ENCODE data around the gene AP3D1. TPM values are rescaled to one million over a fixed set of nuclear protein-coding genes. Genes with fewer than 3 reads are reported as not detected.
"Not testable (repeated sequence)": the region's sequence is repeated elsewhere in the genome, so short reads cannot be mapped to it uniquely, and the experiment has no call there.

Gene AP3D1
- polyA plus RNA-seq, 3 donors from 2014 or later = 11.7 to 44.5 (median 17.9) TPM

- peaks cover 26 to 27% of the 10 kb centered on the region in 2 donors for H3K4me1 Mint-ChIP-seq
- no peak for DNase-seq
- no peaks in the 10 kb centered on the region for H3K9me3 Mint-ChIP-seq
- no peak overlapping the region for H3K27ac Mint-ChIP-seq
- H3K4me3 Mint-ChIP-seq = peak overlapping the region in 2 of 5 donors; percentile 13 to 29
- peaks cover 0 to 22% (median 8%) of the 10 kb centered on the region in 3 donors for H3K36me3 Mint-ChIP-seq
- peaks cover 15 to 23% (median 21%) of the 10 kb centered on the region in 3 donors for H3K27me3 Mint-ChIP-seq (ENCODE audit: low read depth in 3 of 3)
Measured at GRCh38 chr19:2097886-2098327, 53.5 kb downstream of the AP3D1 start.

DNA sequence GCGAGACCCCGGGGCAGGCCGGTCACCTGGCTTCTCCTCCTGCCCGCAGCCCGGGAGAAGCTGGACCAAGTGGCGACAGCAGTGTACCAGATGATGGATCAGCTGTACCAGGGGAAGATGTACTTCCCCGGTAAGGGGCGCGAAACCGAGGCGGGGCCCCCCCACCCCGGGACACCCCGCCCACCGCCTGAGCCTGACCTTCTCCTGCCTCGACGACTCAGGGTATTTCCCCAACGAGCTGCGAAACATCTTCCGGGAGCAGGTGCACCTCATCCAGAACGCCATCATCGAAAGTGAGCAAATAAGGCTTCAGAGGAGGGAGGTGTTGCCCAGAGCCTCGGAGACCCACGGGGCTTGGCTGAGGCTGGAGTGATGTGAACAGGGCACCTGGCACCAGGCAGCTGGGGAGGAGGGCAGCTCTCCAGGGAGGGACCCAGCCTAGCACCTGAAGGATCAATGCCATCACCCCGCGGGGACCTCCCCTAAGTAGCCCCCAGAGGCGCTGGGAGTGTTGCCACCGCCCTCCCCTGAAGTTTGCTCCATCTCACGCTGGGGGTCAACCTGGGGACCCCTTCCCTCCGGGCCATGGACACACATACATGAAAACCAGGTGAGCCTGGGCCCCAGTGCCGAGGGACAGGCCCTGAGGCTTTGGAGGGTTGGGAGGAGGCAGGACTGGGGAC lies 54.0 kb downstream of the AP3D1 start:
- H3K4me3 Mint-ChIP-seq = peak overlapping the region; percentile 84 to 92 (median 85)
- peaks cover 27% of the 10 kb centered on the region in 2 donors for H3K4me1 Mint-ChIP-seq
- H3K36me3 Mint-ChIP-seq = peaks cover 0 to 22% (median 8%) of the 10 kb centered on the region in 3 donors
- peak overlapping the region; percentile 77 to 92 (median 87) for H3K27ac Mint-ChIP-seq
- peaks cover 15 to 23% (median 21%) of the 10 kb centered on the region in 3 donors for H3K27me3 Mint-ChIP-seq (ENCODE audit: low read depth in 3 of 3)
- H3K9me3 Mint-ChIP-seq = no peaks in the 10 kb centered on the region
- peak in 1 of 3 donors; percentile 33 for DNase-seq

DNA sequence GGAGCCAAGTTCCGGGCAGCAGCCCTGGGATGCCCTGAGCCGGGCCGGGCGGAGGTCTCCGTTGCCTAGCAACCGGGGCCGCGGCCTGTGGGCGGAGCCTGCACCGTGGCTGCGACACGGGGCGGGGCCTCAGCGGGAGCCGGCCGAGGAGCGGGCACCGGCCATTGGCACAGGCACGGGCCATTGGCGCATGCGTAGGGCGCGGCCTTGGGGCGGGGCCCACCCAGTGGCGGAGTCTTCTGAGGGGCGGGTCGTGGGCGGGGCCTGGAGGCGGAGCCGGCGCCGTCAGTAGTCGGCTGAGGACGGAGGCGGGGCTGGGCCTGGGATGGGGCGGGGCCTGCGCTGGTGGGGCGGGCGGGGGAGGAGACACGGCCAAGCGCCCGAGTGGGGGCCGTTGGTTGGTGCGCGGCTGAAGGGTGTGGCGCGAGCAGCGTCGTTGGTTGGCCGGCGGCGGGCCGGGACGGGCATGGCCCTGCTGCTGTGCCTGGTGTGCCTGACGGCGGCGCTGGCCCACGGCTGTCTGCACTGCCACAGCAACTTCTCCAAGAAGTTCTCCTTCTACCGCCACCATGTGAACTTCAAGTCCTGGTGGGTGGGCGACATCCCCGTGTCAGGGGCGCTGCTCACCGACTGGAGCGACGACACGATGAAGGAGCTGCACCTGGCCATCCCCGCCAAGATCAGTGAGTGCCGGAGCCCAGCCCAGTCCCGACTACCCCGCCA lies 54.7 kb downstream of the AP3D1 start, which contains the start of gene IZUMO4:
IZUMO4 (plus strand) TSS at position 436 of the 723 bp plus-strand sequence; CDS start at position 467, 31 bp downstream.
- H3K4me1 Mint-ChIP-seq = peaks cover 27 to 30% of the 10 kb centered on the region in 2 donors
- H3K9me3 Mint-ChIP-seq = no peaks in the 10 kb centered on the region

DNA sequence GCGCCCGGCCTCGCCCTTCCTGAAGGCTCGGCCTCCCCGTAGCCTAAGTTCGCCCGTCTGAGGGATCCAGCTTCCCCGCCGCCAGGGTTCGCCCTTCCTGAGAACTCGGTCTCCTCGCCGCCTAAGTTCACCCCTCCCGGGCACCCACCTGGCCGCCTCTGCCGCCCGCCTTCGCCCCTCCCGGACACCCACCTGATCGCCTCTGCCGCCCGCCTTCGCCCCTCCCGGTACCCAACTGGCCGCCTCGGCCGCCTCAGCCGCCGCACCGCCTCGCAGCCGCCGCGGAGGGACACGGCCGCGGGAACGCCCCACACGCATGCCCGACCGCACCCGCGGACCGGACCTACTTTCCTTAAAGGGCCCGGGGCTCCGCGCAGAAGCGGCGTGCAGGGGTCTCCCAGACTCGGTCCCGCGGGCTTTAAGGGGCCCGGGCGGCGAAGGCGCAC lies 55.3 kb downstream of the AP3D1 start, which contains the start of gene MOB3A:
MOB3A (minus strand) TSS at position 293 of the 446 bp plus-strand sequence. CDS start 17,766 bp downstream, outside the sequence.
- Mint-ChIP-seq H3K27ac (peak within 1 kb of the TSS; percentile 86 to 98 (median 95)), H3K9me3 (no peaks in the 10 kb centered on the region), H3K4me1 (peaks cover 28 to 32% of the 10 kb centered on the region in 2 donors), H3K36me3 (peaks cover 0 to 12% (median 5%) of the 10 kb centered on the region in 3 donors), H3K4me3 (peak within 1 kb of the TSS; percentile 91 to 96 (median 94)), H3K27me3 (ENCODE audit: low read depth in 3 of 3) (peaks cover 15 to 24% (median 21%) of the 10 kb centered on the region in 3 donors)
- DNase-seq = peak in 2 of 3 donors; percentile 96 to 97

More for the DNA sequence above, 54.7 kb downstream of the AP3D1 start, which contains the start of gene IZUMO4:
- Mint-ChIP-seq H3K36me3 (peaks cover 0 to 16% (median 5%) of the 10 kb centered on the region in 3 donors), H3K27me3 (ENCODE audit: low read depth in 3 of 3) (peaks cover 15 to 24% (median 21%) of the 10 kb centered on the region in 3 donors), H3K4me3 (peak within 1 kb of the TSS; percentile 91 to 96 (median 94)), H3K27ac (peak within 1 kb of the TSS; percentile 86 to 98 (median 95))
- peak; percentile 99 to 100 (median 100) for DNase-seq

- H3K36me3 Mint-ChIP-seq = peaks cover 0 to 12% (median 5%) of the 10 kb centered on the region in 3 donors
- not testable (repeated sequence) for DNase-seq, H3K9me3 Mint-ChIP-seq
- H3K4me3 Mint-ChIP-seq = peak overlapping the region in 3 of 5 donors; percentile 27 to 59 (median 33)
- peak overlapping the region in 3 of 6 donors; percentile 17 to 35 (median 30) for H3K27ac Mint-ChIP-seq
- peaks cover 67 to 71% of the 10 kb centered on the region in 2 donors for H3K4me1 Mint-ChIP-seq
- peaks cover 21 to 39% (median 34%) of the 10 kb centered on the region in 3 donors for H3K27me3 Mint-ChIP-seq (ENCODE audit: low read depth in 3 of 3)
Measured at GRCh38 chr19:2091926-2092525, 59.3 kb downstream of the AP3D1 start.

DNA sequence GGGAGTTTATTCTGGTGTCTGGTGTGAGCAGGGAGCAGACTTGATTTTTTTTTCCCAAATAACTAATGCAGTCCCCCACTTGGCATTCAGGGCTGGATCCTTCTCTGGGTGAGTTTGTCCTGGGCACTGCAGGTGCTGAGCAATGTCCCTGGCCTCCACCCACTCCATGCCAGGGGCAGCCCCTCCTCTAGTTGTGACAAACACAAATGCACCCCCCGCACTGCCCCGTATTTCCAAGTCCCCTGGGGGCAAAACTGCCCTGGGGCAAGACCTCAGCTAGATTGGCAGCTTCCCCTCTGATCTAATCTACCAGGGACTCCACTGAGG lies 61.7 kb downstream of the AP3D1 start:
- Mint-ChIP-seq H3K4me1 (peaks cover 71 to 78% of the 10 kb centered on the region in 2 donors), H3K36me3 (peaks cover 5 to 16% (median 11%) of the 10 kb centered on the region in 3 donors), H3K4me3 (peak overlapping the region; percentile 74 to 84 (median 80)), H3K27me3 (ENCODE audit: low read depth in 3 of 3) (peaks cover 19 to 42% (median 40%) of the 10 kb centered on the region in 3 donors), H3K27ac (peak overlapping the region; percentile 95 to 99 (median 98)), H3K9me3 (peaks cover 0 to 2% (median 0%) of the 10 kb centered on the region in 6 donors)
- no peak for DNase-seq

DNA sequence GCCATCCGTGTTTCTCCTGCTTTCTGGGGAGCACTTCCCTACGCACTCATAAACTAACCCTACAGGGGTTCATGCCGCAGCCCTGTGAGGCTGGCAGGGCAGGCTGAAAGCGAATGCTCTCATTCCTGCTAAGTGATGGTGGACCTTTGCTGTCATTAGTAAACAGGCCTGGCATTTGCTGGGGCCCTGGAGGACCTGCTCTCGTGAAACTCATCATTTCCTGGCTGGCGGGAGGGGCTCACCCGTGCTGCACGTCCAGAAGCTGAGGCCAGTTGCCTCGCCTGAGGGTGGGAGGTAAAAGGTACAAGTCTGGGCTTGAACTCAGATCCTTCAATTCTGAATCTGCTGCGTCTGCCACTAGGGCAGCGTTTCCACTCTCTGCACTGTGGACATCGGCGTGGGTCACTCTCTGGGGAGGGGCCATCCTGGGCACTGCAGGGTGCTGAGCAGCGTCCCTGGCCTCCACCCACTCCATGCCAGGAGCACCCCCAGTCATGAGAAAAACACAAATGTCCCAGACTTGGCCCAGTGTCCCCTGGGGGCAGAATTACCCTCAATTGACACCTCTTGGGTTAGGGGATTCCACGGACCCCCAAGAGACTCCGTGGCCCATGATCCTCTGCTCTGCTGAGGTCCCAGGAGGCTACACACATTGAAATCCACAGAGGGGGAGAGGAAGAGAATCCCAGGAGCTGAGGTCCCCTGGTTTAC lies 62.2 kb downstream of the AP3D1 start:
- peaks cover 66 to 73% of the 10 kb centered on the region in 2 donors for H3K4me1 Mint-ChIP-seq
- H3K27me3 Mint-ChIP-seq (ENCODE audit: low read depth in 3 of 3) = peaks cover 19 to 44% (median 39%) of the 10 kb centered on the region in 3 donors
- peaks cover 0 to 2% (median 0%) of the 10 kb centered on the region in 6 donors for H3K9me3 Mint-ChIP-seq
- peak; percentile 53 to 59 (median 58) for DNase-seq
- peaks cover 5 to 11% (median 7%) of the 10 kb centered on the region in 3 donors for H3K36me3 Mint-ChIP-seq
- peak overlapping the region; percentile 74 to 84 (median 80) for H3K4me3 Mint-ChIP-seq
- H3K27ac Mint-ChIP-seq = peak overlapping the region; percentile 95 to 99 (median 98)

GRCh38 chr19:2087621-2088100 lies 63.7 kb downstream of the AP3D1 start:
- peak; percentile 70 to 76 (median 71) for DNase-seq
- Mint-ChIP-seq H3K9me3 (peaks cover 0 to 5% (median 0%) of the 10 kb centered on the region in 6 donors), H3K4me1 (peaks cover 68 to 71% of the 10 kb centered on the region in 2 donors), H3K4me3 (peak overlapping the region; percentile 79 to 87 (median 83)), H3K27me3 (ENCODE audit: low read depth in 3 of 3) (peaks cover 31 to 52% (median 51%) of the 10 kb centered on the region in 3 donors), H3K27ac (peak overlapping the region; percentile 95 to 99 (median 98)), H3K36me3 (peaks cover 6 to 13% (median 9%) of the 10 kb centered on the region in 3 donors)

- DNase-seq = peak in 1 of 3 donors; percentile 17
- H3K9me3 Mint-ChIP-seq = not testable (repeated sequence)
- H3K27ac Mint-ChIP-seq = peak overlapping the region; percentile 95 to 99 (median 98)
- peaks cover 6 to 13% (median 9%) of the 10 kb centered on the region in 3 donors for H3K36me3 Mint-ChIP-seq
- peaks cover 75% of the 10 kb centered on the region in 2 donors for H3K4me1 Mint-ChIP-seq
- peaks cover 38 to 59% (median 55%) of the 10 kb centered on the region in 3 donors for H3K27me3 Mint-ChIP-seq (ENCODE audit: low read depth in 3 of 3)
- peak overlapping the region; percentile 79 to 87 (median 83) for H3K4me3 Mint-ChIP-seq
Measured at GRCh38 chr19:2086695-2087620, 64.4 kb downstream of the AP3D1 start.

- Mint-ChIP-seq H3K36me3 (peaks cover 6 to 15% (median 9%) of the 10 kb centered on the region in 3 donors), H3K4me1 (peaks cover 80 to 81% of the 10 kb centered on the region in 2 donors), H3K27ac (peak overlapping the region; percentile 96 to 100 (median 99)), H3K27me3 (ENCODE audit: low read depth in 3 of 3) (peaks cover 47 to 65% (median 52%) of the 10 kb centered on the region in 3 donors), H3K9me3 (peaks cover 0 to 5% (median 0%) of the 10 kb centered on the region in 6 donors), H3K4me3 (peak overlapping the region; percentile 98 to 100 (median 98))
- peak; percentile 98 for DNase-seq
Measured at GRCh38 chr19:2084993-2085720, 66.2 kb downstream of the AP3D1 start.

Measured in immature natural killer cell (primary cell).